Endothelial cell (in vitro differentiated cells): Measurements from ENCODE around the gene RGS6. TPM values are rescaled to one million over a fixed set of nuclear protein-coding genes. Genes with fewer than 3 reads are reported as not detected.

Experiments
- DNase-seq: peaks from one replicate; pipeline ENCODE4 v3.0.0; 2021; ENCODE audit warnings: low spot score
- H3K27ac Mint-ChIP-seq: one replicate; pipeline ENCODE4 v1.8.0; 2021; ENCODE audit warnings: mixed read lengths, inconsistent platforms; ENCODE audit not compliant: unreplicated experiment
- H3K27me3 Mint-ChIP-seq: one replicate; pipeline ENCODE4 v1.8.0; 2021; ENCODE audit warnings: mild to moderate bottlenecking, moderate library complexity, mixed read lengths, inconsistent platforms; ENCODE audit not compliant: unreplicated experiment
- H3K36me3 Mint-ChIP-seq: one replicate; pipeline ENCODE4 v1.8.0; 2021; ENCODE audit warnings: mild to moderate bottlenecking, low read depth, mixed read lengths, inconsistent platforms; ENCODE audit not compliant: unreplicated experiment
- H3K4me1 Mint-ChIP-seq: one replicate; pipeline ENCODE4 v1.8.0; 2021; ENCODE audit warnings: mild to moderate bottlenecking, mixed read lengths, inconsistent platforms; ENCODE audit not compliant: unreplicated experiment
- H3K4me3 Mint-ChIP-seq: one replicate; pipeline ENCODE4 v1.8.0; 2021; ENCODE audit warnings: mild to moderate bottlenecking, mixed read lengths, inconsistent platforms; ENCODE audit not compliant: unreplicated experiment
- H3K9me3 Mint-ChIP-seq: one replicate; pipeline ENCODE4 v1.8.0; 2021; ENCODE audit warnings: mixed read lengths, inconsistent platforms; ENCODE audit not compliant: unreplicated experiment
- total RNA-seq: library from RNA; stranded (reverse); fragmentation: NEBNext Ultra II Directional; extraction: Animal tissue kit (Norgen Biotek cat#: 25700); gene quantifications from one replicate; pipeline ENCODE4 v1.2.1, GENCODE V29; 2021; ENCODE audit not compliant: unreplicated experiment
- TF ChIP-seq, protein P1 (sequence below): fragments of 200-600 bp; sonication (generic); IDR thresholded peaks from one replicate; pipeline ENCODE4 v1.5.0; 2021; ENCODE audit warnings: antibody characterized with exemption; ENCODE audit not compliant: unreplicated experiment

The RGS6 gene
- total RNA-seq, 1 donor from 2014 or later = 15.7 TPM

DNA sequence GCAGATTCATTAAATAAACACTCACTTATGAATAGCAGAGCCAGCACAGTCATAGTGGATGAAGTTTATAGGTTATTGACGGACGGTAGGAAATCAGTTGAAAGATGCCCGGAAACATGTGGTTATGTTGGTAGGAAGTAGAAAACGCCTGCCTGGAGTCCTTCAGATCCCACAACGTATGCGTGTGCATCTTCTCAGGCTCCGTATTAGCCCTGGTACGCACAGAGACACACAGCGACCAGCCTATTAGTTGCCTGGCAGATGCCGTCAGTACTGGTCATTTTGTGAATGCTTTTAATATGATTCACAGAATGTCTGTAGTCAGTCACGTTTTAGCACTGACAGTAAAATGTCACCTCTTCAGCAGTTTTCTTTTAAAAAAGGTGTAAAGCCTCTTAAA is 196.4 kb downstream of the RGS6 start:
- Mint-ChIP-seq H3K27ac (no peak overlapping the region), H3K36me3 (no peaks in the 10 kb centered on the region), H3K9me3 (no peaks in the 10 kb centered on the region), H3K4me1 (no peaks in the 10 kb centered on the region), H3K27me3 (no peaks in the 10 kb centered on the region), H3K4me3 (no peak overlapping the region)
- TF ChIP-seq, protein P1, sequence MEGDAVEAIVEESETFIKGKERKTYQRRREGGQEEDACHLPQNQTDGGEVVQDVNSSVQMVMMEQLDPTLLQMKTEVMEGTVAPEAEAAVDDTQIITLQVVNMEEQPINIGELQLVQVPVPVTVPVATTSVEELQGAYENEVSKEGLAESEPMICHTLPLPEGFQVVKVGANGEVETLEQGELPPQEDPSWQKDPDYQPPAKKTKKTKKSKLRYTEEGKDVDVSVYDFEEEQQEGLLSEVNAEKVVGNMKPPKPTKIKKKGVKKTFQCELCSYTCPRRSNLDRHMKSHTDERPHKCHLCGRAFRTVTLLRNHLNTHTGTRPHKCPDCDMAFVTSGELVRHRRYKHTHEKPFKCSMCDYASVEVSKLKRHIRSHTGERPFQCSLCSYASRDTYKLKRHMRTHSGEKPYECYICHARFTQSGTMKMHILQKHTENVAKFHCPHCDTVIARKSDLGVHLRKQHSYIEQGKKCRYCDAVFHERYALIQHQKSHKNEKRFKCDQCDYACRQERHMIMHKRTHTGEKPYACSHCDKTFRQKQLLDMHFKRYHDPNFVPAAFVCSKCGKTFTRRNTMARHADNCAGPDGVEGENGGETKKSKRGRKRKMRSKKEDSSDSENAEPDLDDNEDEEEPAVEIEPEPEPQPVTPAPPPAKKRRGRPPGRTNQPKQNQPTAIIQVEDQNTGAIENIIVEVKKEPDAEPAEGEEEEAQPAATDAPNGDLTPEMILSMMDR = no peak
- DNase-seq = no peak

- Mint-ChIP-seq H3K27ac (no peak overlapping the region), H3K27me3 (no peaks in the 10 kb centered on the region), H3K9me3 (no peaks in the 10 kb centered on the region), H3K4me1 (no peaks in the 10 kb centered on the region), H3K36me3 (no peaks in the 10 kb centered on the region), H3K4me3 (no peak overlapping the region)
- DNase-seq = no peak
- TF ChIP-seq, protein P1 = no peak
Observed at GRCh38 chr14:72129291-72129690, 197.1 kb downstream of the RGS6 start.

- Mint-ChIP-seq H3K27ac (no peak overlapping the region), H3K4me1 (no peaks in the 10 kb centered on the region)
- TF ChIP-seq, protein P1 = no peak
Observed at GRCh38 chr14:72141084-72141483, 208.9 kb downstream of the RGS6 start.

DNA sequence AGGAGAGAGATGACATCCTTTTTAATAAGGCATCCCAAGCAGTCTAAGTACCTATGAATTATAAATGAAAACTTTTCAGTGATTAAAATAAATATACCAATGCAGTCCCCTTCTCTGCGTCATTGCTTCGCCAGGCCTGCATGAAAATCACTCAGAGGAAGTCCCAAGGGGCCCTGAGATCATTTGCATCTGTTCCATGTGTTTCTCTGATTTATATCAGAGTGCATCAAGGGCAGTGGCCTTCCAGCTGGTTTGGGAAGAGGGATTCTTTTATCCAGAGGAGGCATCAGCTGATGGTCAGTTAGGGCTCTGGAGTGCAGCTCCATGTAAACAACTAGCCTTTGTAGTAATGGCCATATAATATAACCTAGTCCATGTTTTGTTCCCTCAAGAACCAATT is 210.1 kb downstream of the RGS6 start:
- TF ChIP-seq, protein P1 = no peak
- H3K9me3 Mint-ChIP-seq = no peaks in the 10 kb centered on the region
- H3K36me3 Mint-ChIP-seq = no peaks in the 10 kb centered on the region
- DNase-seq = no peak
- H3K4me3 Mint-ChIP-seq = no peak overlapping the region
- H3K27ac Mint-ChIP-seq = no peak overlapping the region
- no peaks in the 10 kb centered on the region for H3K4me1 Mint-ChIP-seq
- H3K27me3 Mint-ChIP-seq = peaks cover 1% of the 10 kb centered on the region

More at GRCh38 chr14:72141084-72141483, 208.9 kb downstream of the RGS6 start:
- Mint-ChIP-seq H3K4me3 (no peak overlapping the region), H3K36me3 (no peaks in the 10 kb centered on the region), H3K27me3 (peaks cover 1% of the 10 kb centered on the region), H3K9me3 (no peaks in the 10 kb centered on the region)
- DNase-seq = no peak

- H3K9me3 Mint-ChIP-seq = no peaks in the 10 kb centered on the region
- H3K4me3 Mint-ChIP-seq = no peak overlapping the region
- no peaks in the 10 kb centered on the region for H3K36me3 Mint-ChIP-seq
- no peak overlapping the region for H3K27ac Mint-ChIP-seq
- peaks cover 1% of the 10 kb centered on the region for H3K27me3 Mint-ChIP-seq
- H3K4me1 Mint-ChIP-seq = no peaks in the 10 kb centered on the region
- TF ChIP-seq, protein P1 = no peak
- DNase-seq = no peak
Observed at GRCh38 chr14:72146241-72146640, 214.0 kb downstream of the RGS6 start.
